Mammary epithelial cell (primary cell): ENCODE data around the gene AIP.

Experiments used
- EZH2 ChIP-seq: IDR thresholded peaks from 2 replicates; pipeline ENCODE4 v1.6.1; 2012; ENCODE audit warnings: low read length, inconsistent platforms, borderline replicate concordance
- TF ChIP-seq, protein P1 (sequence below), 2 donors: IDR thresholded peaks in 1 of 2; conservative IDR thresholded peaks in 1 of 2; 2 replicates each; pipeline ENCODE4 v1.5.1; 2011 to 2012; ENCODE audit warnings: inconsistent platforms in 2 of 2, low read length in 2 of 2, mild to moderate bottlenecking in 2 of 2, control low read depth in 1 of 2, low read depth in 1 of 2; ENCODE audit not compliant: insufficient read depth in 1 of 2; ENCODE audit errors: extremely low read depth in 1 of 2

DNA sequence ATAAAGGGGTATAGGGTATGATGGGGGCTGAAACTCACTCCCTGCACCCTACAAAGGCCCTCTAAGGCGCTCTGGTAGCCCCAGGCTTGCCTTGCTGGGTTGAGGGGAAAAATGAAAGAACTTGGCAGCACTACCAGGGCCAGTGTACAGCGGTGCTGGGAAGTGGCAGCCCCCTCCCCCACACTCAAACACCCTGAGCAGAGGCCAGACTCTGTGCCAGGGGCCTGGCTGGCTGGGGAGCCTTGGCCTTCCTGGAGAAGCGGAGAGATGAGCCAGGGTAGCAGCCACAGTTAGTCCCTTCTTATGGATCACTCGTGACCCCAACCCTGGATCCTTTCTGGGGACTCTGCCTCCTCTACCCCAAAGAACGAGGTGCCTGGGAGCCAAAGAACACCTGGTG, 16.5 kb upstream of the AIP start:
- TF ChIP-seq, protein P1, sequence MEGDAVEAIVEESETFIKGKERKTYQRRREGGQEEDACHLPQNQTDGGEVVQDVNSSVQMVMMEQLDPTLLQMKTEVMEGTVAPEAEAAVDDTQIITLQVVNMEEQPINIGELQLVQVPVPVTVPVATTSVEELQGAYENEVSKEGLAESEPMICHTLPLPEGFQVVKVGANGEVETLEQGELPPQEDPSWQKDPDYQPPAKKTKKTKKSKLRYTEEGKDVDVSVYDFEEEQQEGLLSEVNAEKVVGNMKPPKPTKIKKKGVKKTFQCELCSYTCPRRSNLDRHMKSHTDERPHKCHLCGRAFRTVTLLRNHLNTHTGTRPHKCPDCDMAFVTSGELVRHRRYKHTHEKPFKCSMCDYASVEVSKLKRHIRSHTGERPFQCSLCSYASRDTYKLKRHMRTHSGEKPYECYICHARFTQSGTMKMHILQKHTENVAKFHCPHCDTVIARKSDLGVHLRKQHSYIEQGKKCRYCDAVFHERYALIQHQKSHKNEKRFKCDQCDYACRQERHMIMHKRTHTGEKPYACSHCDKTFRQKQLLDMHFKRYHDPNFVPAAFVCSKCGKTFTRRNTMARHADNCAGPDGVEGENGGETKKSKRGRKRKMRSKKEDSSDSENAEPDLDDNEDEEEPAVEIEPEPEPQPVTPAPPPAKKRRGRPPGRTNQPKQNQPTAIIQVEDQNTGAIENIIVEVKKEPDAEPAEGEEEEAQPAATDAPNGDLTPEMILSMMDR (conservative IDR thresholded peaks at IDR 0.05 in 1 of 2, IDR thresholded peaks at IDR 0.05 in 1 of 2; ENCODE audit: extremely low read depth in 1 of 2, insufficient read depth in 1 of 2, low read depth in 1 of 2, low read length in 2 of 2) = no peak
- no peak for TF ChIP-seq EZH2
